ENCODE measurements around the gene IGSF8.

The IGSF8 gene

DNA sequence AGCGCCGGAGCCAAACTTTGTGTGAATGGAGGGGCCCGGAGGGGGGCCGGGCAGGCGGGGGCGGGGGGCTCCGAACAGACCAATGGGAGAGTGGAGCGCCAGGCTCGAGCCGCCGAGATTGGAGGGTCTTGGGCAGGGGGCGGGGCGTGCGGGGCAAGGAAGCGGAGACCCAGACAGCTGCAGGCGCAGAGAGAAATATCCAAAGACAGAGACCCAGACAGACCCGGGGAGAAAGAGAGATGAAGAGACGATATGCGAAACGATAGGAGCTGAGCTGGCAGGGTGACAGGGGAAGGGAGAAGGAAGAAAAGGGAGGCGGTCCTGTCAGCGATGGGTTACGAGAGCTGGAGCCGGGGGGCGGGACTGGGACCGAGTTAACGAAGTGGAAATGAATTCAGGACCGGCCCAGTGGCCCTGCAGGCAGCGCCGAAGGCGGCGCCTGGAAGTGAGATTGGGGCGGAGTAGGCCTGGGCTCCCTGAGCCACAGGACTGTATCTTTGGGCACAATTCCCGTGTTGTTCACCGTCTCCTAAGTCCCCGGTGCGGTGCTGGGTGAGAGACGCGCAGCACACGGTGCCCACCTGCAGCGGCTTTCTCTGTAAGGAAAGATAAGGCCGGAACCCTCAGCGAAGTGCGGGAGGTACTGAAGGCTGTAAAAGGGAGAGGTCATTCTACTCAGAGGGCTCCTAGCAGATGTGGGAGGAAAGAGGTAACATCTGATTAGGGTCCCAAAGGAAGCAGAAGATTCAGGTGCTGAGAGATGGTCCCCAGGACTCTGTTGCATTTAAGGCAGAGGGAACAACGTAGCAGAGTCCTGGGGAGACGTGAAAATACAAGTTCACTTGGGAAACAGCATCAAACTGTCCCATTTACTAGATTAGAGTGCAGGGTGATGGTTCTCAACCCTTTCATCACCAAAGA lies 27.9 kb downstream of the IGSF8 start:
- Histone ChIP-seq H3K4me3 (ENCODE audit: low read depth in 1 of 2, low read length in 2 of 2) (peak overlapping the region; percentile 59 to 78), H3K27ac (ENCODE audit: low read depth, low read length) (no peak overlapping the region), H3K4me1 (ENCODE audit: insufficient read depth, low read length) (peaks cover 6% of the 10 kb centered on the region), H3K36me3 (ENCODE audit: insufficient read depth, low read length) (no peaks in the 10 kb centered on the region), H3K27me3 (ENCODE audit: control insufficient read depth in 1 of 2, insufficient read depth in 2 of 2, low read length in 2 of 2) (peaks cover 5 to 12% of the 10 kb centered on the region in 2 donors), H3K9ac (ENCODE audit: low read length) (no peak overlapping the region), H3K9me3 (ENCODE audit: low read length) (no peaks in the 10 kb centered on the region)

DNA sequence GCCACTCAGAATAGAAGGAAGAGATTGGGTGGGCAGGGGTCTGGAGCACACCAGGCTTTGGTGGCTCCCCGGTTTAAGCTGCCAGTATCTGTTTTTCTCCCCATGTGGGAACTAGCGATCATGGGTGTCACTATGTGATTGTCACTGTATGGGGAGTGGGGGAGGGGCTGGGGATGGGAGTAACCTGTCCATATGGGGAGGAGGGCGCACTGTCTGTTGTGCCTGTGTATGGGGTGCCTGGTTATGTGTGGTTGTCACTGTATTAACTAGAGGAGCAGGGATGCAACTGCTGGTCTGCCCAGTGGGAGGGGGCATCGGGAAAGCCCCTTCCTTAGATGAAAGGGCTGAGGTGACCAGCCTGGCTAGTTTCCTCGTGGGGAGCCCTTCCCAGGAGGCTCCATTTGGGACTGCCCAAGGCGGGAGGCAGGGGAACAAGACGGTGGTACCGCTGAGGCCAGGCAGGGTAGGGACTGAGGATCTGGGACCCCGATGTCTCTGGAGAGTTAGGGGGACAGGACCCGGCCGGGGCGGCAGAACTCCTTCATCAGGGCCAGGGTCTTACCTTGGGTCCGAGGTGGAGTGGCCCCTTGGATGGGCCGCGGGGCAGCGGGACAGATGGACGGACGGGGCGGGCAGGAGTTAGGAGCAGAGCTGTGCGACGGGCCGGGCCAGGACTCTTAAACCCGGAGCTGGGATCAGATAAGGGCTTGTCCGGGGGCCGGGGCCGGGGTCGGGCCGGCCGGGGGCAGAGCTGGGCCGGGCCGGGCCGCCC lies 28.8 kb downstream of the IGSF8 start, which contains the start of gene KCNJ10:
Gene KCNJ10 (minus strand): TSS at position 701 of the 772 bp plus-strand sequence. CDS start 27,628 bp downstream, outside the sequence.
- Histone ChIP-seq H3K9me3 (ENCODE audit: low read length) (no peaks in the 10 kb centered on the region), H3K4me3 (ENCODE audit: low read depth in 1 of 2, low read length in 2 of 2) (peak within 1 kb of the TSS; percentile 59 to 78), H3K9ac (ENCODE audit: low read length) (no peak within 1 kb of the TSS), H3K27me3 (ENCODE audit: control insufficient read depth in 1 of 2, insufficient read depth in 2 of 2, low read length in 2 of 2) (peaks cover 5 to 12% of the 10 kb centered on the region in 2 donors), H3K4me1 (ENCODE audit: insufficient read depth, low read length) (peaks cover 6% of the 10 kb centered on the region), H3K36me3 (ENCODE audit: insufficient read depth, low read length) (no peaks in the 10 kb centered on the region), H3K27ac (ENCODE audit: low read depth, low read length) (no peak within 1 kb of the TSS)

DNA sequence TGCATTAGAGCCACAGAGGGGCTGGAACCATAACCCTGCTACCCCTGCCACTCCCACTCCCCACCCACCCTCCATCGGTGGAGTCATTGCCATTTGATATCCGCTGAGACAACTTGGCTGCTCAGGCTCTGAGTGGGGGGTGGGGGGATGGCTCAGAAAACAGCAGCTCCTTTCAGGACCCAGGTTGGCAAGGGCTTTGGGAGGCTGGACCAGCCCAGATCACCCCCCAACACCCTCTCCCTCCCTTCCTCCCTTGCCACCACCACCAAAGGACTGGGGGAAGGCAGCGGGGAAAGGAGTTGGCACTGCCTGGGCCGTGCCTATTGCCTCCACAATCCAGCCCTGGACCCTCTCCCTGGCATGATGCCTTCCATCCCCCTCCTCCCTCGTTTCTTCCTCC lies 30.2 kb downstream of the IGSF8 start:
- no peak overlapping the region for H3K9ac ChIP-seq (ENCODE audit: low read length)
- no peaks in the 10 kb centered on the region for H3K36me3 ChIP-seq (ENCODE audit: insufficient read depth, low read length)
- no peak overlapping the region for H3K27ac ChIP-seq (ENCODE audit: low read depth, low read length)
- H3K4me3 ChIP-seq (ENCODE audit: low read depth in 1 of 2, low read length in 2 of 2), result no peak overlapping the region
- peaks cover 6% of the 10 kb centered on the region for H3K4me1 ChIP-seq (ENCODE audit: insufficient read depth, low read length)
- peaks cover 5 to 12% of the 10 kb centered on the region in 2 donors for H3K27me3 ChIP-seq (ENCODE audit: control insufficient read depth in 1 of 2, insufficient read depth in 2 of 2, low read length in 2 of 2)
- no peaks in the 10 kb centered on the region for H3K9me3 ChIP-seq (ENCODE audit: low read length)

DNA sequence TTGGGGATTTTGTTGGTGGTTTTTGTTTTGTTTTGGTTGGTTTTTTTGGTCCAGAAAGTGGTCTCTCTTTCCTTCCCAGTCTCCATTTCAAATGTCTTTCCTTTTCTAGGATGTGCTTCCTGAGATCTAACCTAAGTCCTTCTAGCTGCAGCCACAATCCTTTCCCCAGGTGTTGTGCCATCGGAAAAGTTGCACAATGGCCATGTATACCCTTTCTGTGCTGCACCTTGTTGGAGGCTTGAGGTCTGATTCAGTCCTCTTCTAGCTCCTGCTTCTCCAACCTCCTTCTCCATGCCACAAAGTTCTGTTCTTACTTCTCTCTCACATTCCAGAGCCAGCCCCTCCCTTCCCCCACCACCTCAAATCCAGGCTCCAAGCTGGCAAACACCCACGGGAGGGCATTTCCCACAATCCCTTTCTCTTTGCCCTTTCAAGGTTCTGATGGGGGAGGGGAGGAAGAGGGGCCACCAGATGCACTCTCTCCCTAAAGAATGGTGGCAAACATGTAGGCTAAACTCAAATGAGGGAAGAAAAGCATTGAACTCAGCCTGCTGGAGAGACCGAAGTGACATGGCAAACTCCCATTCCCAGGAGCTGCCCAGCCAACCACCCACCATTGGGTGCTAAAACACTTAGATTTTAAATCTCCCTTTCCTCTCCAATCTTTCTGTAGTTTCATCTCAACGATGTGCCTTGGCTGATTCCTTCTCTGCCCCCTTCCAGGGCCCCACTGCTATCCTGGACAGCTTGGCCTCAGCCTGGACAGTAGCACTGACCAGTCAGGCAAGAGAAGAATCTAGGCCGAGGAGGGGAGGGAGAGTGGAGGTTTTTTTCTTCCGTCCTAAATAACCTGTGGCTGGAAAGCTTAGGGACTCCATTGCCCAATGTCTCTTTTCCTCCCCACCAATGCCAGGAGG lies 31.3 kb downstream of the IGSF8 start:
- H3K9ac ChIP-seq (ENCODE audit: low read length), result no peak overlapping the region
- no peaks in the 10 kb centered on the region for H3K9me3 ChIP-seq (ENCODE audit: low read length)
- no peak overlapping the region for H3K27ac ChIP-seq (ENCODE audit: low read depth, low read length)
- H3K27me3 ChIP-seq (ENCODE audit: control insufficient read depth in 1 of 2, insufficient read depth in 2 of 2, low read length in 2 of 2), result peaks cover 5 to 16% of the 10 kb centered on the region in 2 donors
- H3K4me3 ChIP-seq (ENCODE audit: low read depth in 1 of 2, low read length in 2 of 2), result no peak overlapping the region
- H3K36me3 ChIP-seq (ENCODE audit: insufficient read depth, low read length), result no peaks in the 10 kb centered on the region
- peaks cover 6% of the 10 kb centered on the region for H3K4me1 ChIP-seq (ENCODE audit: insufficient read depth, low read length)

DNA sequence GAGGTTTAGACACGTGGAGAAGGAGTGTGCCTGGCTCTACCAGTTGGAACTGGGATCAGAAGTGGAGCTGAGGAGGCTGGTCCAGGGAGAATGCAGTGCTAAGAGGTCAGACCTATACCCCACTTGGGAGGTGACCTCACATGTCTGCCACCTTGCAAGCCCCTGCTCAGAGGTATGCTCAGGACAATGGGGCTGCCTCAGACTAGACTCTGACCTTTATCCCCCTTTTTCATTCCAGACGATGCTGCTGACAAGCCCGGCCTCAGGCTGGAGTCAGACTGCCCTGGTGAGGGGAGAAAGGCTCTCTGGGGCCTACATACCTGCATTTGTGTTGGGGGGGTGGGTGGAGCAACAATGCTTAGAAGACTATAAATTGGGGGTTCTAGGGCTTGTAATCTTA lies 33.7 kb downstream of the IGSF8 start:
- Histone ChIP-seq H3K9me3 (ENCODE audit: low read length) (no peaks in the 10 kb centered on the region), H3K36me3 (ENCODE audit: insufficient read depth, low read length) (no peaks in the 10 kb centered on the region), H3K27me3 (ENCODE audit: control insufficient read depth in 1 of 2, insufficient read depth in 2 of 2, low read length in 2 of 2) (peaks cover 0 to 7% of the 10 kb centered on the region in 2 donors), H3K9ac (ENCODE audit: low read length) (no peak overlapping the region), H3K27ac (ENCODE audit: low read depth, low read length) (no peak overlapping the region), H3K4me1 (ENCODE audit: insufficient read depth, low read length) (no peaks in the 10 kb centered on the region), H3K4me3 (ENCODE audit: low read depth in 1 of 2, low read length in 2 of 2) (no peak overlapping the region)

DNA sequence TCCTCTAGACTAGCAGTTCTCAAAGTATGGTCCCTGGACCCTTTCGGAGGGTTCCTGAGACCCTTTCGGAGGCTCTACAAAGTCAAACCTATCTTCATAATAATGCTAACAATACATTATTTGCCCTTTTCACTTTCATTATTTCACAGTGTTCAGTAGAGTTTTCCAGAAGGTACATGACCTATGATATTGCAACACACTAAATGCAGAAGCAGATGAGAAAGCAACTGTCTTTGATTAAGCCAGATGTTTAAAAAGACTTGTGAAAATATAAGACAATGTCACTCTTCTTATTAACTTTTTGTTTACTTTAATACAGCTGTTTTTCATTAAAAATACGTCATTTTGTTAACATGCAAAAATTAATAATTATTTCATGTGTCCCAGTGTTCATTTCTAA lies 34.3 kb downstream of the IGSF8 start:
- no peaks in the 10 kb centered on the region for H3K4me1 ChIP-seq (ENCODE audit: insufficient read depth, low read length)
- peaks cover 0 to 5% of the 10 kb centered on the region in 2 donors for H3K27me3 ChIP-seq (ENCODE audit: control insufficient read depth in 1 of 2, insufficient read depth in 2 of 2, low read length in 2 of 2)
- H3K27ac ChIP-seq (ENCODE audit: low read depth, low read length), result no peak overlapping the region
- no peak overlapping the region for H3K9ac ChIP-seq (ENCODE audit: low read length)
- no peak overlapping the region for H3K4me3 ChIP-seq (ENCODE audit: low read depth in 1 of 2, low read length in 2 of 2)
- no peaks in the 10 kb centered on the region for H3K36me3 ChIP-seq (ENCODE audit: insufficient read depth, low read length)
- H3K9me3 ChIP-seq (ENCODE audit: low read length), result no peaks in the 10 kb centered on the region

DNA sequence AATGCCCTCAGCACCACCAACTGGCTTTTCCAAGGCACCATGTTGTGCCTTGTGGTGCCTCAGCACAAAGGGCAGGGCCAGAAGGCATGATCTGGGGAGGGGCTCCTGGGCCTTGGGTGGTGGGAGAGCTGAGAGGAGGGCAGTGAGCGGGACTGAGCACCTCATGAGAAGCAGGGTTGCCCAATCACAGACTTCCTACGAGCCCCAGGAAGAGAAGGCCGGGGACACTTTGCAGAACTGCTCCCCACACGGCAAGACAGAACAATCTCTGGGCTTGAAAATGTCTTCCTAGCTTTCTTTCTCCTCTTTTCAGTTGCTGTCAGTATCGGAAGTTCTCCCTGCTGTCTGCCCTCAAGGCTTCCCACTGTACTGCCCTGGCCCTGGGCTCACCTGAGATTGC lies 35.2 kb downstream of the IGSF8 start:
- no peak overlapping the region for H3K9ac ChIP-seq (ENCODE audit: low read length)
- no peak overlapping the region for H3K27ac ChIP-seq (ENCODE audit: low read depth, low read length)
- no peaks in the 10 kb centered on the region for H3K9me3 ChIP-seq (ENCODE audit: low read length)
- H3K36me3 ChIP-seq (ENCODE audit: insufficient read depth, low read length), result no peaks in the 10 kb centered on the region
- H3K4me1 ChIP-seq (ENCODE audit: insufficient read depth, low read length), result no peaks in the 10 kb centered on the region
- no peak overlapping the region for H3K4me3 ChIP-seq (ENCODE audit: low read depth in 1 of 2, low read length in 2 of 2)
- peaks cover 0 to 5% of the 10 kb centered on the region in 2 donors for H3K27me3 ChIP-seq (ENCODE audit: control insufficient read depth in 1 of 2, insufficient read depth in 2 of 2, low read length in 2 of 2)

DNA sequence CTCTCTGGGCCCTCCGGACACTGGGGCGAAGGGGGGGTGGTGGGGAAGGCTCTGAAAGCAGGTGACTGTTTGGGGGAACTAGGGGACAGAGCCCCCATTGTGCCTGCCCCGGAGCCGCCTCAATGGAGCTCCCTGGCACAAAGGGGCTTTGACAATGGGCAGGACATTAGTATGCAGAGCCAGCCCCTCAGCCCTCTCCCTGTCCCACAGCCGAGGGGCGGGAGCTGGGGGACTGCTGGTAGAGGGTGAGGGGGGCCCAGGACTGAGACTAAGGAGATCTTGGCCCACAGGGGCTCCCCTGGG lies 36.2 kb downstream of the IGSF8 start:
- Histone ChIP-seq H3K36me3 (ENCODE audit: insufficient read depth, low read length) (no peaks in the 10 kb centered on the region), H3K9ac (ENCODE audit: low read length) (no peak overlapping the region), H3K4me3 (ENCODE audit: low read depth in 1 of 2, low read length in 2 of 2) (no peak overlapping the region), H3K4me1 (ENCODE audit: insufficient read depth, low read length) (no peaks in the 10 kb centered on the region), H3K27me3 (ENCODE audit: control insufficient read depth in 1 of 2, insufficient read depth in 2 of 2, low read length in 2 of 2) (peaks cover 0 to 5% of the 10 kb centered on the region in 2 donors), H3K9me3 (ENCODE audit: low read length) (no peaks in the 10 kb centered on the region), H3K27ac (ENCODE audit: low read depth, low read length) (no peak overlapping the region)

DNA sequence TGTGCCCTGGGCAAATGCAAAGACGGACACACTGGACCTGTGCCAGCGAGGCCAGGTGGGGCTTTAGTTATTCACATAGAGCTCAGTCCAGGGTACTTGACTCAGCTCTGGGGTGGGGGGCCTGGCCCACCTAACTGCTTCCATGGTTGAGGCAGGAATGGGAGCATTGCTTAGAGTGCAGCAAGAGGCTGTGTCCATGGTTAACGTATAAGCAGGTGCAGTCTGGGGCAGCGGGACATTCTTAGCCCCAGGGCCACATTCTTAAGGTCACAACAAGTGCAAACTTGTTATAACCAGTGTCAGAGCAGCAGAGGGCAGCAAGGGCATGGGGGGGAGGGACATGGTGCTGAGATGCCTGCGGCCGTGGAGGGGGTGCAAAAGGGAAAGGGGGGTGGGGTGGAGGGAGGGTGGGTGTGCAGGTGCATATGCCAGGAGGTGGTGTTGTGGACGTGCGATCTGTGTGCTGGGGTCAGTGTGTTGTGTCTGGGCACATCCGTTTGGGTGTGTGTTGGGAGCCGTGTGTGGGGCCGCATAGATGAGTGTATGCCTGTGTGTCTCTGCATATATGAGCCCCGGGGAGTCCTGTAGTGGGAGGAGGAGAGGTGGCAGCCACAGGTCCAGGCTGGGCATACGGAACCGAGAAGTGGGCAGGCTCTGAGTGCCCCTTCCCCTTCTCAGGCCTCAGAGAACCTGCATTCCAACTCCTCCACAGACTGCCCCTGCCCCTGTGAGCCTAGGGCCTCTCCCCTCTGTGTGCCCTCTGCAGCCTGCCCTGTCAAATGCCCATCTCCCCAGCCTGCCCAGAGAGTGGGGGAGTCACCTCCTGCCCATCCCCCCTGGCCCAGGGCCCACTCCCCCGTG lies 36.8 kb downstream of the IGSF8 start:
- H3K27ac ChIP-seq (ENCODE audit: low read depth, low read length), result no peak overlapping the region
- H3K9ac ChIP-seq (ENCODE audit: low read length), result no peak overlapping the region
- H3K9me3 ChIP-seq (ENCODE audit: low read length), result no peaks in the 10 kb centered on the region
- H3K36me3 ChIP-seq (ENCODE audit: insufficient read depth, low read length), result no peaks in the 10 kb centered on the region
- no peak overlapping the region for H3K4me3 ChIP-seq (ENCODE audit: low read depth in 1 of 2, low read length in 2 of 2)
- H3K4me1 ChIP-seq (ENCODE audit: insufficient read depth, low read length), result no peaks in the 10 kb centered on the region
- peaks cover 0 to 5% of the 10 kb centered on the region in 2 donors for H3K27me3 ChIP-seq (ENCODE audit: control insufficient read depth in 1 of 2, insufficient read depth in 2 of 2, low read length in 2 of 2)

DNA sequence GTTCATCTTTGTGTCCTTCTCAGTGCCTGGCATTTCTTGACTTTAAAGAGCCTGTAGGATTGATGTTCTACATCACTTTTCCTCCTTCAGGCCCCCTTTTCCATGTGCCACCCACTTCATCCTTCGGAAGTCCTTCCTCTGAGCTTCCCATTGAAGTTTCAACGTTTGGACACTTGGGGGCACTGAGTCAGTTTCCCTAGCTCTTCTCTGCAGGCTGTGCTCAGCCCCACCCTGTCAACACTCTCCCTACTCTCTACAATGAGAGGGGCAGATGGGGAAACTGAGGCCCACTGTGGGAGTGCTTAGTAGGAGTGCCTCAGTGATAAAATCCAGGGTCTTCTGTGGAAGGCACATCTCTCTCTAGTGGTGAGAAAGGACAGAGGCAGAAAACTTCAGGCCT lies 40.3 kb downstream of the IGSF8 start:
- Histone ChIP-seq H3K4me3 (ENCODE audit: low read depth in 1 of 2, low read length in 2 of 2) (no peak overlapping the region), H3K4me1 (ENCODE audit: insufficient read depth, low read length) (no peaks in the 10 kb centered on the region), H3K27me3 (ENCODE audit: control insufficient read depth in 1 of 2, insufficient read depth in 2 of 2, low read length in 2 of 2) (peaks cover 0 to 13% of the 10 kb centered on the region in 2 donors), H3K9me3 (ENCODE audit: low read length) (no peaks in the 10 kb centered on the region), H3K36me3 (ENCODE audit: insufficient read depth, low read length) (no peaks in the 10 kb centered on the region), H3K27ac (ENCODE audit: low read depth, low read length) (no peak overlapping the region), H3K9ac (ENCODE audit: low read length) (no peak overlapping the region)

Data from muscle layer of colon (tissue), 2 donors.